Thymus (tissue), 11 donors: ENCODE results near the gene VAX1. TPM values are rescaled to one million over a fixed set of nuclear protein-coding genes. Genes with fewer than 3 reads are reported as not detected.
"Not testable (repeated sequence)": the region's sequence is repeated elsewhere in the genome, so short reads cannot be mapped to it uniquely, and the experiment has no call there.

ENCODE experiments used
- DNase-seq, 9 donors: peaks; one replicate each; pipeline ENCODE4 v3.0.0-alpha.2; 2013; ENCODE audit warnings: low spot score in 9 of 9, low read depth in 6 of 9, missing footprints in 1 of 9
- H3K27ac ChIP-seq, 2 donors: one replicate each; pipeline ENCODE4 v1.5.1; 2013; ENCODE audit warnings: control low read depth in 1 of 2, low read depth in 1 of 2, low read length in 1 of 2, mild to moderate bottlenecking in 1 of 2, moderate library complexity in 1 of 2
- H3K27me3 ChIP-seq, 2 donors: one replicate each; pipeline ENCODE4 v1.5.1; 2013; ENCODE audit warnings: low read length in 1 of 2; ENCODE audit not compliant: control insufficient read depth in 2 of 2, insufficient read depth in 1 of 2
- H3K36me3 ChIP-seq, 2 donors: one replicate each; pipeline ENCODE4 v1.5.1; 2013; ENCODE audit warnings: low read length in 1 of 2, mild to moderate bottlenecking in 1 of 2, moderate library complexity in 1 of 2; ENCODE audit not compliant: control insufficient read depth in 2 of 2, insufficient read depth in 2 of 2
- H3K4me1 ChIP-seq, 2 donors: one replicate each; pipeline ENCODE4 v1.5.1; 2013; ENCODE audit warnings: low read length in 2 of 2; ENCODE audit not compliant: control insufficient read depth in 2 of 2, insufficient read depth in 2 of 2
- H3K4me3 ChIP-seq, 2 donors: one replicate each; pipeline ENCODE4 v1.5.1; 2013; ENCODE audit warnings: low read length in 2 of 2, control low read depth in 1 of 2, mild to moderate bottlenecking in 1 of 2
- H3K9me3 ChIP-seq, 2 donors: one replicate each; pipeline ENCODE4 v1.5.1; 2013; ENCODE audit warnings: low read length in 1 of 2, mild to moderate bottlenecking in 1 of 2; ENCODE audit not compliant: control insufficient read depth in 2 of 2, insufficient read depth in 1 of 2
- WGBS: extraction: QIAGEN DNeasy Blood & Tissue Kit; methylation state at CpG from one replicate; pipeline ENCODE4 v1.1.7; 2013; 5-methylcytosine and 5-hydroxymethylcytosine counted together
- polyA plus RNA-seq: library from polyadenylated mRNA; stranded (reverse); fragments of 200-250 nt; gene quantifications from one replicate; pipeline ENCODE4 v1.2.3, GENCODE V29; 2013
- total RNA-seq: library from RNA; stranded (reverse); fragments of 120-200 nt; gene quantifications from one replicate; pipeline ENCODE4 v1.2.4, GENCODE V29; 2013
- donor health status: healthy.

The VAX1 gene
- total and polyA plus RNA-seq, 2 donors = 0.02 TPM; not detected in 1

DNA sequence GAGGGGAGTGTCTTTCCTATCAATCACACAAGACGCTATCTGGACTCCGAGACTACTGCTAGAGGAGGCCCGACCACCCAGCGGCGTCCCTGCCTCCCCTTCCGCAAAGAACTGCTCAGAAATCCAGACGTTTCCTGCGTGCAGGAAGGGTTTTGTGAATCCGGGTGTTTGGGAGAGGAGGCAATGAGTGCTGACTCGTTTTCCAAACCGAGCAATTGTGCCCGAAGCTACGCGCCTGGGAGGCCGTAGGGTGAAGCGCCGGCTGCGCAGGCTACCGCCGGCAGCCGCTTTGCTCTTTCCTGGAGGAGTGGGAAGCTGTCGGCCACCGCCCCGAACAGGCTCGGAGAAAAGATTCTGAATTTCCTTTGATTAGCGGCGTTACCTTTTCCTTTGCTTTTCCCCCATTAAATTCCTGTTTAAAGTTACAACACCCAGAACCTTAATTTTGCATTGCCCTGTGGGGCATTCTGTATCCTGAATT lies 5.3 kb downstream of the VAX1 start:
- Histone ChIP-seq H3K4me3 (no peak overlapping the region), H3K9me3 (peaks cover 1 to 3% of the 10 kb centered on the region in 2 donors), H3K27me3 (peaks cover 75 to 93% of the 10 kb centered on the region in 2 donors), H3K4me1 (no peaks in the 10 kb centered on the region), H3K36me3 (no peaks in the 10 kb centered on the region), H3K27ac (no peak overlapping the region)
- 6% methylated on average over 27 of the region's 27 CpGs for WGBS
- no peak for DNase-seq

DNA sequence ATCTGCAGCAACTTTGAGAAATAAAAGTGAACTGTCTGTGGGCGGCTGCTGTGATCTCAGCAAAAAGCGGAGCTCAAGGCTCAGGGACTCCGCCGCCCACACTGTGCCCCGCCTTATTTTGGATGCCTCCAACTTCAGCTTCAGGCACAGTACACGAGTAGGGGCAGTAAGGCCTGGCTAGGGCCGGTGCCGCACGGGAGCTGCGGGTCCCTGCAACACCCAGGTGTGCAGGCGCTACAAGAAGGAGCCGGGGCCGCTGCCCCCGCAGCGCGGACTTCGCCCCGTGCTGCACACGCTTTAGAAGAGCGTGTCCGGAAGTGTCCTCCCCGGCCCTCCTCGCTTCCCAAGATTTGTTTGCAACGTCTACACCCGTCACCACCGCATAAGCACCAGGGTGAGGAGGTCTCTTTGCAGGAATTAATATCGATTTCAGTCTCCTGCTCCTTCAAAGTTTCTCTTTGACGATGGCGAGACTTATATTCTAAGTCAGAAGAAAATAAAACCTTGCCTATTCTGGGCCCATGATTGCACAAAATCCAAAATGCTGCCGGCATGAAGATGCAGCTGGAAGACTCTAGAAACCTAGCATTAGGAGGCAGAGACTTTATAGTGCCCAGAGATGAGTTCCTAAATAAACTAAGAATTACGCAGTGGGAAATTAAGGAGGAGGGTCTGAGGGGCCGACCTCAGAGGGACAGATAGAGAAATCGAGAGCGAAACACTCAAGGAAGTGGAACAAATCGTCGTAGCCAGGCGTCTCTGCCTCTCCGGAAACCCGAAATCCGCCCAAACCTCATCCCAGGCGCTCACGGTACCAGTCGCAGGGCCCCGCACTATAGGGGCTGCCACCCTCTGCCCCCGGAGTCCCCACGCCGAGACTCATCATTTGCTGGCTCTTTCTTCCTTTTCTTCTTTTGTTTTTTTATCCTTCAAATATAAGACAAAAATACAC lies 6.4 kb downstream of the VAX1 start:
- H3K36me3 ChIP-seq = no peaks in the 10 kb centered on the region
- DNase-seq = no peak
- H3K9me3 ChIP-seq = peaks cover 1 to 3% of the 10 kb centered on the region in 2 donors
- H3K4me1 ChIP-seq = no peaks in the 10 kb centered on the region
- H3K27ac ChIP-seq = no peak overlapping the region
- 5% methylated on average over 47 of the region's 47 CpGs for WGBS
- H3K27me3 ChIP-seq = peaks cover 66 to 93% of the 10 kb centered on the region in 2 donors
- H3K4me3 ChIP-seq = no peak overlapping the region

GRCh38 chr10:117130862-117131375 lies 7.2 kb downstream of the VAX1 start:
- no peak for DNase-seq
- no peak overlapping the region for H3K4me3 ChIP-seq
- 25% methylated on average over 8 of the region's 8 CpGs for WGBS
- no peaks in the 10 kb centered on the region for H3K4me1 ChIP-seq
- peaks cover 1 to 3% of the 10 kb centered on the region in 2 donors for H3K9me3 ChIP-seq
- peaks cover 59 to 90% of the 10 kb centered on the region in 2 donors for H3K27me3 ChIP-seq
- H3K36me3 ChIP-seq = no peaks in the 10 kb centered on the region
- H3K27ac ChIP-seq = no peak overlapping the region

DNA sequence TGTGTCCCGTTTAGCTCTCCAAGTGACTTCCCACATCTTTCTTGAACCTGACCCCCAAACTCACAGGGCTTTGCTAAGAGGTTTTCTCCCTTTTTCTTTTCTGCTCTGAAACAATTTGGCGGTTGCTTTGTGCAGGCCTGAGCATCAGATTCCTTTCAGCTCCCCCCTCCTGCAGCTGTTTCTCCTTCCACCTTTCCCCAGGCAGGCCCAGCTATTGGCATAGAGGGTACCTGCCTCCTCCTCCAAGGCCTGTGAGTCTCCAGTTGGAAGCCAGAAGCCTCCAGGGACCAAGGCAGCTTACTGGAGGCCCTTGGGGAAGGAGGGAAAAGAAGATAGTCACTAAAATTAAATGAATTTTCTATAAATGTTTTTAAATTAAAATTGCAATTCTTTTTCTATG lies 7.7 kb downstream of the VAX1 start:
- no peak for DNase-seq
- H3K36me3 ChIP-seq = no peaks in the 10 kb centered on the region
- H3K27me3 ChIP-seq = peaks cover 53 to 90% of the 10 kb centered on the region in 2 donors
- 84% methylated on average over 2 of the region's 2 CpGs for WGBS
- H3K4me1 ChIP-seq = no peaks in the 10 kb centered on the region
- no peak overlapping the region for H3K27ac ChIP-seq
- H3K4me3 ChIP-seq = no peak overlapping the region
- peaks cover 1 to 3% of the 10 kb centered on the region in 2 donors for H3K9me3 ChIP-seq

DNA sequence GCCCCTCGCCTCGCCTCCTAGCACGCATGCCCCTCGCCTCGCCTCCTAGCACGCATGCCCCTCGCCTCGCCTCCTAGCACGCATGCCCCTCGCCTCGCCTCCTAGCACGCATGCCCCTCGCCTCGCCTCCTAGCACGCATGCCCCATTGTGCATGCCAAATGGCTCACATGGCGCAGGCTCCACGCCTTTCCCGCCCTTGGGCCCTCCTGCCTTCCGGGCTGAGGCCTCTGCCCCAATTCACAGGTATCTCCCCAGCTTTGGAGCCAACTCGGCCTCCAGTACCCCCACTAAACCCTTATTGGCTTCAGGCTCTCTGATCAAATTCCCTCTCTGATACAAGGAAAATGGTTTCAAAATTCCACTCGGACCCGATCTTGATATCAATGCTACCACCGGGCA lies 11.4 kb downstream of the VAX1 start:
- H3K27me3 ChIP-seq = peaks cover 24 to 64% of the 10 kb centered on the region in 2 donors
- H3K36me3 ChIP-seq, H3K4me3 ChIP-seq, H3K4me1 ChIP-seq, DNase-seq, H3K9me3 ChIP-seq, H3K27ac ChIP-seq: not testable (repeated sequence)
- WGBS = 96% methylated on average over 16 of the region's 23 CpGs

- no peak overlapping the region for H3K4me3 ChIP-seq
- H3K27ac ChIP-seq = no peak overlapping the region
- WGBS = 79% methylated on average over 26 of the region's 26 CpGs
- H3K9me3 ChIP-seq = no peaks in the 10 kb centered on the region
- H3K27me3 ChIP-seq = peaks cover 23 to 57% of the 10 kb centered on the region in 2 donors
- no peaks in the 10 kb centered on the region for H3K4me1 ChIP-seq
- H3K36me3 ChIP-seq = no peaks in the 10 kb centered on the region
- DNase-seq = no peak
These were observed 12.0 kb downstream of the VAX1 start for GRCh38 chr10:117126034-117126433.

DNA sequence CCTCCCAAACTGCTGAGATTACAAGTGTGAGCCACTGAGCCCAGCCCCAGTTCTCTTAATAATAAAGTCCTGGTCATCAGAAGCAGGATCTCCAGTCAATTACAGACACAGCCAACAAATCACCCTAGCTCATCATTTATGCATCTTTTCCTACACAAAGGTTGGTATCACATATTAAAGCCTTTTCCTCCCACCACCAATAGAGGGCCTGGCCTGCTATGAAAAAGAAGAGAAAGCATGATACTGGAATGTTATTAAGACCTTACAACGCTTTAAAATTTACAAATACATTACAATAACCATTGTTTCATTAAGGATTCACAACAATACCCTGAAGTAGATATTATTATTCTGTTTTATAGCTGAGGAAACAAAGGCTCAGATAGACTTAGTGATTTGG lies 25.9 kb downstream of the VAX1 start:
- DNase-seq = no peak
- no peaks in the 10 kb centered on the region for H3K4me1 ChIP-seq
- WGBS = 63% methylated on average over 1 of the region's 1 CpG
- no peak overlapping the region for H3K27ac ChIP-seq
- H3K36me3 ChIP-seq = no peaks in the 10 kb centered on the region
- no peak overlapping the region for H3K4me3 ChIP-seq
- no peaks in the 10 kb centered on the region for H3K27me3 ChIP-seq
- no peaks in the 10 kb centered on the region for H3K9me3 ChIP-seq

DNA sequence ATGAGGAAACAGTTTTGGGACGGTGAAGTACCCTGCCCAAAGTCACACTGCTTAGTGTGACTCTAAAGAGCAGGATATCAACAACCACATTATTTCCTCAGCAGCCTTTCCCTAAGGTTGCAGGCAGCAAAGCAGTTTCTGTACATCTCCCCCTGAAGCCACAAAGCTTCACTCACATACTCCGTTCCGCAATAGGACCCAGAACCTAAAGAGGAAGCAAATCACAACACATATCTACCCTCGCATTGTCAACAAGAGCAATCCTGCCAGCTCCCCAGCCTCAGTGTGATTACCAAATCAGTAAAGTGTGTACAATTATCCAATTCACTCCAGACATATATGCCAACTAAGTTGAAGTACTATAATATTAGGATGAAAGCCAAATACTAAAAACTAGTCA lies 30.8 kb downstream of the VAX1 start:
- 5% methylated on average over 4 of the region's 4 CpGs for WGBS
- Histone ChIP-seq H3K36me3 (no peaks in the 10 kb centered on the region), H3K4me3 (no peak overlapping the region), H3K4me1 (no peaks in the 10 kb centered on the region), H3K27ac (no peak overlapping the region), H3K9me3 (no peaks in the 10 kb centered on the region), H3K27me3 (no peaks in the 10 kb centered on the region)
- no peak for DNase-seq

DNA sequence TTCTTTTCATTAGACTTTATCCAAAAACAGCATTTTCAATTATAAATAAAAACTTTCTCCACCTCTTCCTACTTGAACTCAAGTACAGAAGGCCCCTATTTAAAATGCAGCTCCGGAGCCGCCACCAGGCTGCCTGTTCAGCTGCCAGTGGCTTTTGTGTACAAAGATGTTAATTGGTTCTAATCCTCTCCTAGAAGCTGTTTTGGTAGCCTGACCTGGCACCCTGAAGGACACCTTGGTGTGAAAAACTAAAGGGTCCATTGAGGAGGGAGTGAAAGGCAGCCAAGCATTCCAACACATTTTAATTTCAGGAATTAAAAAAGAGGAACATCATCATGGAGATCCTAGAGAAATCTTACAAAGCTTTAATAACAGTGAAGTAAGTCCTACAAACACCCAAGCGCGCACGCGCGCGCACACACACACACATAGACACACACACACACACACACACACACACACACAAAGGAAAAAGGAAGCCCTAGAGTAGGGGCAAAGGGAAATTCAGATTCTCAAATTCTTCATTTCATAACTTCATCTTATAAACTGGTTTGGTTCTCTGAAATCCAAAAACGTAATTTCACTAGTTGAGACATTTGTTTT lies 41.4 kb downstream of the VAX1 start:
- no peaks in the 10 kb centered on the region for H3K27me3 ChIP-seq
- 91% methylated on average over 9 of the region's 9 CpGs for WGBS
- no peaks in the 10 kb centered on the region for H3K4me1 ChIP-seq
- no peaks in the 10 kb centered on the region for H3K36me3 ChIP-seq
- no peak overlapping the region for H3K4me3 ChIP-seq
- no peaks in the 10 kb centered on the region for H3K9me3 ChIP-seq
- no peak overlapping the region for H3K27ac ChIP-seq
- no peak for DNase-seq
